ENCODE measurements around the gene TMEM92. TPM values are rescaled to one million over a fixed set of nuclear protein-coding genes. Genes with fewer than 3 reads are reported as not detected.

The TMEM92 gene
- total RNA-seq, 2 experiments from 2014 or later: not detected

DNA sequence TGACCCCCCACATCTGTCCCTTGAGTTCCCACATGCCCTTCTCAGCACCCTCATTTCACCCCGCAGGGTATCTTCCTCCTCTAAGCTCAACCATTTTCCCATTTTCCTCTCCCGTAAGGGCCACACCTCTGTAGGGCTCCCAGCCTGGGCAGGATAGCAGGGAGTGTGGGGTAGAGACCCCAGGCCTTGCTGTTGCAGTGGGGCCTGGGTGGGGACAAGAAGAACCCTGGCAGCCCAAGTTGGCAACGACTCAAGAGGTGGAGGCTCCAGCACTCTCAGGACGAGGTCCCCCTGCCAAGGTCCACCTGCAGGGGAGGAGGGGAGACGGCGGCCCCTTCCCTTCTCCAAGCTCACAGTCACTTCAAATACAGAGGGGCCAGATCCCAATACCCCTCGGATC is 2.0 kb upstream of the TMEM92 start:
- DNase-seq (no peak), ATAC-seq (no peak)
- no peak overlapping the region for H3K27ac Mint-ChIP-seq
- no peaks in the 10 kb centered on the region for H3K36me3 Mint-ChIP-seq (ENCODE audit: low read depth)
- H3K27me3 Mint-ChIP-seq: peaks cover 22% of the 10 kb centered on the region
- intact Hi-C loops (cut with micrococcal nuclease): no loop called here
- no peak overlapping the region for H3K4me3 Mint-ChIP-seq
- TF ChIP-seq, protein P1, sequence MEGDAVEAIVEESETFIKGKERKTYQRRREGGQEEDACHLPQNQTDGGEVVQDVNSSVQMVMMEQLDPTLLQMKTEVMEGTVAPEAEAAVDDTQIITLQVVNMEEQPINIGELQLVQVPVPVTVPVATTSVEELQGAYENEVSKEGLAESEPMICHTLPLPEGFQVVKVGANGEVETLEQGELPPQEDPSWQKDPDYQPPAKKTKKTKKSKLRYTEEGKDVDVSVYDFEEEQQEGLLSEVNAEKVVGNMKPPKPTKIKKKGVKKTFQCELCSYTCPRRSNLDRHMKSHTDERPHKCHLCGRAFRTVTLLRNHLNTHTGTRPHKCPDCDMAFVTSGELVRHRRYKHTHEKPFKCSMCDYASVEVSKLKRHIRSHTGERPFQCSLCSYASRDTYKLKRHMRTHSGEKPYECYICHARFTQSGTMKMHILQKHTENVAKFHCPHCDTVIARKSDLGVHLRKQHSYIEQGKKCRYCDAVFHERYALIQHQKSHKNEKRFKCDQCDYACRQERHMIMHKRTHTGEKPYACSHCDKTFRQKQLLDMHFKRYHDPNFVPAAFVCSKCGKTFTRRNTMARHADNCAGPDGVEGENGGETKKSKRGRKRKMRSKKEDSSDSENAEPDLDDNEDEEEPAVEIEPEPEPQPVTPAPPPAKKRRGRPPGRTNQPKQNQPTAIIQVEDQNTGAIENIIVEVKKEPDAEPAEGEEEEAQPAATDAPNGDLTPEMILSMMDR (IDR thresholded peaks at IDR 0.05): no peak
- H3K4me1 Mint-ChIP-seq (ENCODE audit: low read depth): peaks cover 9% of the 10 kb centered on the region
- ChIA-PET POLR2A (interaction anchor here (0.6 to 0.7 kb wide), 2 partner anchors 37 to 107 kb away, joined by 3 read pairs; no protein-coding TSS in a partner anchor), CTCF (interaction anchor here (1.0 to 13.4 kb wide), 10 partner anchors 11 to 178 kb away, joined by 3 to 209 read pairs (median 7); partner anchors contain the start of gene COL1A1)
- no peaks in the 10 kb centered on the region for H3K9me3 Mint-ChIP-seq

DNA sequence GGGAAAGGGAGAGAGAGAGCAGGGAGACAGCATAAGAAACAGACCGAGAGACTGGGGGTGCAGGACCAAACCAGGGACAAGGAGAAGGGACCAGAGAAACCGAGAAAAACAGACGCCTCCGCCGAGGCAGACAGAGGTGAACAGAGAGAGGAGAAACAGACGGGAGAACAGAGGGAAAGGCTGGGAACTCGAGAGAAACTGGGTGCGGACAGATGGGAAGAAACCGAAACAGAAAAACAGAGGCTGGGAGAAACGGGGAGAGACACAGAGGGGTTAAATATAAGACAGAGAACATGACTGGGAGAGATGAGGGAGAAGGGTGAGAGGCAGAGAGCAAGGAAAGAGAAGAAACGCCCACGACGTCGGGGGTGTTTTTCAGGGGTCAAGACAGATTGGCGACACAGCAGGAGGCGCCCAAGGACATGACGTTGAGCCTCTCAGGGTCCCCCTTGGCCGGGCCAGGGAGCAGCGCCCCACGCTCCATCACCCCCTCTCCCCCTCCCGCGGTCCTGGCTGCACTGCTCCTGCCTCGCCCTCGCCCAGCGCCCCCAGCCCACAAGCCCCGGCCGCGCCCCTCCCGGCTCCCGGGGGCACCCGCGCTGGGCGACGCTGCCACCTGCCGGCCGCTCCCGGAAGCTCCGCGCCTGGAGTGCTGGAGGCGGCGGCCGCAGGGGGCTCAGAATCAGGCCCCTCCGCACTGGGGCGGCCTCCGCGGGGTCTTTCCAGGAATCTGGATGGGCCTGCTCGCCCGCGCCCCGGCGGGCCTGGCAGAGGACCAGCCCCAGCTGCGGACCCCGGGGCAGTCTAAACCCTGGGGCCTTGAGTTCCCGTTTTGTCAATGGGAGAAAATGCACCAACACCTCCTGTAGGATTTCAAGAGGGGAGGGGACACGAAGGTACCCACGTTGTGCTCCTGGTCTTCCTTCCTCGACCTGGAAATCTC is 1.3 kb upstream of the TMEM92 start:
- H3K4me3 Mint-ChIP-seq: peak overlapping the region; percentile 44
- H3K4me1 Mint-ChIP-seq (ENCODE audit: low read depth): peaks cover 9% of the 10 kb centered on the region
- DNase-seq: peak; percentile 56
- CTCF ChIA-PET: interaction anchor here (0.6 to 13.4 kb wide), 25 partner anchors 10 to 179 kb away, joined by 3 to 209 read pairs (median 5); partner anchors contain the start of genes COL1A1 and PDK2
- no peak overlapping the region for H3K27ac Mint-ChIP-seq
- intact Hi-C loops (cut with micrococcal nuclease): no loop called here
- TF ChIP-seq, protein P1 (IDR thresholded peaks at IDR 0.05): peak; percentile 99
- no peaks in the 10 kb centered on the region for H3K36me3 Mint-ChIP-seq (ENCODE audit: low read depth)
- no peaks in the 10 kb centered on the region for H3K9me3 Mint-ChIP-seq
- peak; percentile 52 for ATAC-seq
- POLR2A ChIA-PET: interaction anchor here (0.7 kb wide), 1 partner anchor 108 kb away, joined by 3 read pairs; no protein-coding TSS in a partner anchor
- peaks cover 25% of the 10 kb centered on the region for H3K27me3 Mint-ChIP-seq

DNA sequence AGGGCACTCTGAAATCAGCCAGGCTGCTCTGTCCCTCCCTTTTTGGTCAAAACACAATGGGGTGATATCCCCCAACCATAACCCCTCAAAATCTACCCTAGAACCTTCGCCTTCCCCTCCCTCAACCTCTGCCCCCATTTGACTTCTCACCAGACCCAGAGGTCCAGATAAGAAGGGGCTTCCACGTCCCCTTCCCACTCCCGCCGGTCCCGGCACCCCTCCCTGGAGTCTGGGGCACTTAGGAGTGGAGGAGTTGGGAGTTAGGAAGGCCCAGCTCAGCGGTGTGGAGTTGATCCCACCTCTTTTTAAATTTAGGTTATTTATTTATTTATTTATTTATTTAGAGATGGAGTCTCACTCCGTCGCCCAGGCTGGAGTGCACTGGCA is 619 bp upstream of the TMEM92 start:
- intact Hi-C loops (cut with micrococcal nuclease): no loop called here
- DNase-seq (no peak), ATAC-seq (no peak)
- Mint-ChIP-seq H3K27ac (no peak overlapping the region), H3K4me1 (ENCODE audit: low read depth) (peaks cover 9% of the 10 kb centered on the region), H3K4me3 (no peak overlapping the region), H3K27me3 (peaks cover 26% of the 10 kb centered on the region), H3K9me3 (no peaks in the 10 kb centered on the region), H3K36me3 (ENCODE audit: low read depth) (no peaks in the 10 kb centered on the region)
- ChIA-PET CTCF (interaction anchor here (0.6 to 13.4 kb wide), 22 partner anchors 9 to 179 kb away, joined by 3 to 209 read pairs (median 4); partner anchors contain the start of genes COL1A1 and PDK2), POLR2A (interaction anchor here (1.3 kb wide), 1 partner anchor 74 kb away, joined by 3 read pairs; no protein-coding TSS in a partner anchor)
- TF ChIP-seq, protein P1 (IDR thresholded peaks at IDR 0.05): no peak

DNA sequence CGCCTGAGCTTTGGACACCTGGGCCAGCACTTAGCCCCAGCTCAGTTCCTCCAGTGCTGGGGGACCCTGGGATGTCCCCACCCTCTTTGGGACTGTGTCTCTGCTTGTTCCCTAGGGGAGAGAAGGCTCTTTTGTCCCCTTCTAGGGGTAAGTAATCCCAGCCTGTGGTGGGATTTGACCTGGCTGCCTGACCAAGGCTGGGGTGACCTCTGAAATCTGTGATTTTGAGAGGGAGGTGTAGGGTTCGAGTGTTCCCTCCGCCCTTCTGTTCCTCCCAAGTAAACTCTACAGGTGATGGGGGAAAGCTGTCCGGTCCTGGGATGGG is 593 bp downstream of the TMEM92 start:
- TF ChIP-seq, protein P1 (IDR thresholded peaks at IDR 0.05): no peak
- Mint-ChIP-seq H3K4me1 (ENCODE audit: low read depth) (peaks cover 9% of the 10 kb centered on the region), H3K36me3 (ENCODE audit: low read depth) (no peaks in the 10 kb centered on the region), H3K9me3 (no peaks in the 10 kb centered on the region), H3K27ac (no peak overlapping the region), H3K27me3 (peaks cover 28% of the 10 kb centered on the region), H3K4me3 (no peak overlapping the region)
- ATAC-seq (no peak), DNase-seq (no peak)
- POLR2A ChIA-PET: interaction anchor here (0.9 to 1.3 kb wide), 3 partner anchors 10 to 75 kb away, joined by 3 read pairs; no protein-coding TSS in a partner anchor
- intact Hi-C loops (cut with micrococcal nuclease): no loop called here
- CTCF ChIA-PET: interaction anchor here (0.9 to 13.4 kb wide), 9 partner anchors 18 to 180 kb away, joined by 3 to 209 read pairs (median 5); partner anchors contain the start of genes COL1A1, PDK2 and XYLT2

All from activated CD8-positive, alpha-beta T cell treated with anti-CD3 and anti-CD28 coated beads for 36 hours (primary cell).